Testis (tissue), 2 donors: Measurements from ENCODE around the gene PAF1.

ENCODE experiments used
- CTCF ChIP-seq, 3 experiments: fragments of 450-650 bp in 2 of 3; fragments of 200-600 bp in 1 of 3; sonication (generic) in 1 of 3; IDR thresholded peaks; one replicate each; pipeline ENCODE4 v1.5.1; 2016 to 2019; ENCODE audit warnings: antibody characterized with exemption in 3 of 3, mild to moderate bottlenecking in 2 of 3, moderate library complexity in 1 of 3
- POLR2A ChIP-seq: fragments of 450-650 bp; IDR thresholded peaks from one replicate; pipeline ENCODE4 v1.6.1; 2017; ENCODE audit warnings: antibody characterized with exemption, mild to moderate bottlenecking, moderate library complexity

- no peak for TF ChIP-seq POLR2A
- TF ChIP-seq CTCF (IDR thresholded peaks at IDR 0.05), result no peak
These were observed 5.9 kb downstream of the PAF1 start for GRCh38 chr19:39384839-39385568.
